OCI-LY1 (cell line): Measurements from ENCODE around the gene SLC4A2.

Source experiments
- H2AFZ ChIP-seq: fragments of 200-600 bp; sonication (generic), shearing (Covaris generic); 2 replicates; pipeline ENCODE4 v1.6.0; 2014; ENCODE audit warnings: antibody characterized with exemption, mild to moderate bottlenecking, low read length
- H3F3A ChIP-seq: fragments of 200-600 bp; sonication (generic), shearing (Covaris generic); 2 replicates; pipeline ENCODE4 v1.6.0; 2014; ENCODE audit warnings: mild to moderate bottlenecking, antibody characterized with exemption, low read length, moderate library complexity; ENCODE audit not compliant: insufficient read depth
- H3K27ac ChIP-seq: fragments of 200-600 bp; sonication (generic); 2 replicates; pipeline ENCODE4 v1.5.1; 2014; ENCODE audit warnings: low read length, mixed run types, mild to moderate bottlenecking, low read depth; ENCODE audit not compliant: poor library complexity, severe bottlenecking
- H3K27me3 ChIP-seq: fragments of 200-600 bp; sonication (generic); 2 replicates; pipeline ENCODE4 v1.6.0; 2014; ENCODE audit warnings: antibody characterized with exemption, mild to moderate bottlenecking, low read length, moderate library complexity; ENCODE audit not compliant: insufficient read depth
- H3K36me3 ChIP-seq: fragments of 200-600 bp; sonication (generic); 2 replicates; pipeline ENCODE4 v1.6.1; 2014; ENCODE audit warnings: mild to moderate bottlenecking, antibody characterized with exemption, low read length, moderate library complexity, mixed read lengths; ENCODE audit not compliant: insufficient read depth
- H3K4me1 ChIP-seq: fragments of 200-600 bp; sonication (generic); 2 replicates; pipeline ENCODE4 v1.5.1; 2014; ENCODE audit warnings: mild to moderate bottlenecking, low read length, moderate library complexity; ENCODE audit not compliant: insufficient read depth, severe bottlenecking
- H3K4me2 ChIP-seq: fragments of 200-600 bp; sonication (generic), shearing (Covaris generic); 2 replicates; pipeline ENCODE4 v1.6.1; 2014; ENCODE audit warnings: low read length
- H3K4me3 ChIP-seq: fragments of 200-600 bp; sonication (generic); 2 replicates; pipeline ENCODE4 v1.5.1; 2014; ENCODE audit warnings: low read length, low read depth, mild to moderate bottlenecking, mixed read lengths; ENCODE audit not compliant: poor library complexity, severe bottlenecking
- H3K79me2 ChIP-seq: fragments of 200-600 bp; shearing (Covaris generic); 2 replicates; pipeline ENCODE4 v1.6.1; 2016; ENCODE audit warnings: mixed run types, low read length, mixed read lengths; ENCODE audit not compliant: insufficient read depth
- H3K9ac ChIP-seq: fragments of 200-600 bp; sonication (generic), shearing (Covaris generic); 2 replicates; pipeline ENCODE4 v1.6.1; 2014; ENCODE audit warnings: mild to moderate bottlenecking, low read length, mixed read lengths
- H3K9me2 ChIP-seq: fragments of 200-600 bp; sonication (generic), shearing (Covaris generic); 2 replicates; pipeline ENCODE4 v1.6.1; 2014; ENCODE audit warnings: low read depth, mild to moderate bottlenecking, low read length, mixed read lengths
- H3K9me3 ChIP-seq: fragments of 200-600 bp; shearing (Covaris generic); 2 replicates; pipeline ENCODE4 v1.6.1; 2014; ENCODE audit warnings: low read length, mixed read lengths
- H4K20me1 ChIP-seq: fragments of 200-600 bp; sonication (generic), shearing (Covaris generic); 2 replicates; pipeline ENCODE4 v1.6.0; 2016; ENCODE audit warnings: mild to moderate bottlenecking, low read length; ENCODE audit not compliant: insufficient read depth
- EZH2 ChIP-seq: fragments of 200-600 bp; sonication (generic), shearing (Covaris generic); IDR thresholded peaks from 2 replicates; pipeline ENCODE4 v1.8.0; 2017; ENCODE audit warnings: borderline replicate concordance, mixed run types, mild to moderate bottlenecking, antibody characterized with exemption, low read length, moderate library complexity, mixed read lengths
- TF ChIP-seq, protein P1 (sequence below): fragments of 200-600 bp; sonication (generic), shearing (Covaris generic); IDR thresholded peaks from 2 replicates; pipeline ENCODE4 v1.5.1; 2017; ENCODE audit warnings: mild to moderate bottlenecking, antibody characterized with exemption, low read length, moderate library complexity, mixed read lengths

SLC4A2 gene

GRCh38 chr7:151012911-151013347 is 46.5 kb upstream of the SLC4A2 start:
- Histone ChIP-seq H3K27ac (no peak overlapping the region), H3K4me3 (no peak overlapping the region), H3K36me3 (no peaks in the 10 kb centered on the region), H3K9me3 (no peaks in the 10 kb centered on the region), H3K4me1 (peaks cover 28% of the 10 kb centered on the region), H4K20me1 (no peaks in the 10 kb centered on the region), H3F3A (no peaks in the 10 kb centered on the region), H3K79me2 (no peaks in the 10 kb centered on the region), H3K9me2 (no peaks in the 10 kb centered on the region), H3K4me2 (peak overlapping the region; percentile 5; the same call in 1 of the 2 replicates), H3K27me3 (peaks cover 11% of the 10 kb centered on the region; the same call in 1 of the 2 replicates), H3K9ac (no peak overlapping the region), H2AFZ (no peak overlapping the region)
- TF ChIP-seq EZH2: no peak
- TF ChIP-seq, protein P1, sequence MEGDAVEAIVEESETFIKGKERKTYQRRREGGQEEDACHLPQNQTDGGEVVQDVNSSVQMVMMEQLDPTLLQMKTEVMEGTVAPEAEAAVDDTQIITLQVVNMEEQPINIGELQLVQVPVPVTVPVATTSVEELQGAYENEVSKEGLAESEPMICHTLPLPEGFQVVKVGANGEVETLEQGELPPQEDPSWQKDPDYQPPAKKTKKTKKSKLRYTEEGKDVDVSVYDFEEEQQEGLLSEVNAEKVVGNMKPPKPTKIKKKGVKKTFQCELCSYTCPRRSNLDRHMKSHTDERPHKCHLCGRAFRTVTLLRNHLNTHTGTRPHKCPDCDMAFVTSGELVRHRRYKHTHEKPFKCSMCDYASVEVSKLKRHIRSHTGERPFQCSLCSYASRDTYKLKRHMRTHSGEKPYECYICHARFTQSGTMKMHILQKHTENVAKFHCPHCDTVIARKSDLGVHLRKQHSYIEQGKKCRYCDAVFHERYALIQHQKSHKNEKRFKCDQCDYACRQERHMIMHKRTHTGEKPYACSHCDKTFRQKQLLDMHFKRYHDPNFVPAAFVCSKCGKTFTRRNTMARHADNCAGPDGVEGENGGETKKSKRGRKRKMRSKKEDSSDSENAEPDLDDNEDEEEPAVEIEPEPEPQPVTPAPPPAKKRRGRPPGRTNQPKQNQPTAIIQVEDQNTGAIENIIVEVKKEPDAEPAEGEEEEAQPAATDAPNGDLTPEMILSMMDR: peak; percentile 43; the same call in 1 of the 2 replicates

- Histone ChIP-seq H4K20me1 (no peaks in the 10 kb centered on the region), H3K27me3 (peaks cover 11% of the 10 kb centered on the region; the same call in 1 of the 2 replicates), H3K9me2 (no peaks in the 10 kb centered on the region), H2AFZ (no peak overlapping the region), H3K4me1 (peaks cover 32% of the 10 kb centered on the region), H3K36me3 (no peaks in the 10 kb centered on the region), H3K27ac (no peak overlapping the region), H3K4me3 (peak overlapping the region; percentile 49), H3K4me2 (peak overlapping the region; percentile 63), H3F3A (no peaks in the 10 kb centered on the region), H3K9me3 (no peaks in the 10 kb centered on the region), H3K9ac (no peak overlapping the region), H3K79me2 (no peaks in the 10 kb centered on the region)
- TF ChIP-seq EZH2: no peak
- TF ChIP-seq, protein P1: no peak
These were observed 46.0 kb upstream of the SLC4A2 start for GRCh38 chr7:151013356-151013732.

DNA sequence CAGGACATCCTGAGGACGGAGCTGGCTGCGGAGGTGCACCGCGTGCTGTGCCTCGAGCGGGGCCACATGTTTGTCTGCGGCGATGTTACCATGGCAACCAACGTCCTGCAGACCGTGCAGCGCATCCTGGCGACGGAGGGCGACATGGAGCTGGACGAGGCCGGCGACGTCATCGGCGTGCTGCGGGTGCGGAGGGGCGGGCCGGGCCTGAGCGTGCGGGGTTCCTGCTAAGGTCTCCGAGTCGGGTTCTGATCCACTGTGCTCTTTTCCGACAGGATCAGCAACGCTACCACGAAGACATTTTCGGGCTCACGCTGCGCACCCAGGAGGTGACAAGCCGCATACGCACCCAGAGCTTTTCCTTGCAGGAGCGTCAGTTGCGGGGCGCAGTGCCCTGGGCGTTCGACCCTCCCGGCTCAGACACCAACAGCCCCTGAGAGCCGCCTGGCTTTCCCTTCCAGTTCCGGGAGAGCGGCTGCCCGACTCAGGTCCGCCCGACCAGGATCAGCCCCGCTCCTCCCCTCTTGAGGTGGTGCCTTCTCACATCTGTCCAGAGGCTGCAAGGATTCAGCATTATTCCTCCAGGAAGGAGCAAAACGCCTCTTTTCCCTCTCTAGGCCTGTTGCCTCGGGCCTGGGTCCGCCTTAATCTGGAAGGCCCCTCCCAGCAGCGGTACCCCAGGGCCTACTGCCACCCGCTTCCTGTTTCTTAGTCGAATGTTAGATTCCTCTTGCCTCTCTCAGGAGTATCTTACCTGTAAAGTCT is 45.5 kb upstream of the SLC4A2 start:
- Histone ChIP-seq H3K4me2 (peak overlapping the region; percentile 63), H3K9me3 (no peaks in the 10 kb centered on the region), H3K27me3 (peaks cover 11% of the 10 kb centered on the region; the same call in 1 of the 2 replicates), H4K20me1 (no peaks in the 10 kb centered on the region), H3K9ac (peak overlapping the region; percentile 35; the same call in 1 of the 2 replicates), H3K27ac (no peak overlapping the region), H3K79me2 (no peaks in the 10 kb centered on the region), H3K9me2 (no peaks in the 10 kb centered on the region), H3K4me1 (peaks cover 29% of the 10 kb centered on the region), H2AFZ (no peak overlapping the region), H3F3A (no peaks in the 10 kb centered on the region), H3K4me3 (peak overlapping the region; percentile 49), H3K36me3 (no peaks in the 10 kb centered on the region)
- TF ChIP-seq, protein P1: peak; percentile 28; the same call in 1 of the 2 replicates
- no peak for TF ChIP-seq EZH2
